HCT116 (cell line): ENCODE results near the gene C13orf46. TPM values are rescaled to one million over a fixed set of nuclear protein-coding genes. Genes with fewer than 3 reads are reported as not detected.

Source experiments
- ATAC-seq: fragments of 200-7000 bp; cut with Tn5 transposase; 2 replicates; pipeline ENCODE4 v1.9.1; 2020; ENCODE audit warnings: mild to moderate bottlenecking, moderate library complexity
- BruUV-seq: library from RNA; stranded (reverse); fragments of 400-500 nt; replicated peaks from 2 replicates; lab custom pipeline; 2021; lab: Mats Ljungman, UMichigan
- CTCF ChIA-PET: fragments of 300-600 bp; sonication (Branson Sonifier 250); formaldehyde crosslinking; loops from one replicate; lab custom pipeline; 2021; ENCODE audit warnings: antibody characterized with exemption; lab: Charles Lee
- POLR2A ChIA-PET: fragments of 300-600, 350-600 bp; sonication (Branson Sonifier 250); formaldehyde crosslinking; loops from one replicate; lab custom pipeline; 2021; ENCODE audit warnings: antibody characterized with exemption; lab: Charles Lee
- RAD21 ChIA-PET, 2 experiments: fragments of 300-600 bp; sonication (Branson Sonifier 250); formaldehyde crosslinking; loops; one replicate each; lab custom pipeline; 2023; ENCODE audit warnings: low total read pairs in 2 of 2; ENCODE audit not compliant: uncharacterized antibody in 2 of 2, unreplicated experiment in 2 of 2, low non-redundant PET in 1 of 2; lab: Charles Lee
- DNase-seq: peaks from one replicate; pipeline ENCODE4 v3.0.0-alpha.2; 2010; ENCODE audit warnings: low read depth, low spot score
- H2AFZ ChIP-seq: fragments of 200-600 bp; shearing (Covaris generic), sonication (generic); 2 replicates; pipeline ENCODE4 v1.6.1; 2017; ENCODE audit warnings: low read depth, mixed run types, mixed read lengths, antibody characterized with exemption, low read length; ENCODE audit not compliant: poor library complexity, severe bottlenecking
- H3K27ac ChIP-seq: 2 replicates; pipeline ENCODE4 v1.5.1; 2012; ENCODE audit warnings: low read depth, low read length
- H3K27me3 ChIP-seq: fragments of 200-600 bp; sonication (generic); 2 replicates; pipeline ENCODE4 v1.6.1; 2016; ENCODE audit warnings: mixed run types, low read length, mixed read lengths; ENCODE audit not compliant: insufficient read depth
- H3K36me3 ChIP-seq, 2 experiments: fragments of 200-500 bp in 1 of 2; fragments of 200-600 bp in 1 of 2; sonication (Bioruptor generic) in 1 of 2; sonication (generic) in 1 of 2; 2 replicates each; pipeline versions ENCODE4 v1.5.1 to v1.6.1; 2014 to 2016; ENCODE audit warnings: low read length in 2 of 2, inconsistent platforms in 1 of 2, mixed read lengths in 1 of 2, mixed run types in 1 of 2; ENCODE audit not compliant: insufficient read depth in 2 of 2, control insufficient read depth in 1 of 2
- H3K4me1 ChIP-seq, 2 experiments: fragments of 200-600 bp in 1 of 2; sonication (generic) in 1 of 2; 2 replicates each; pipeline versions ENCODE4 v1.5.1 to v1.6.1; 2012 to 2017; ENCODE audit warnings: low read length in 2 of 2, inconsistent platforms in 1 of 2, mild to moderate bottlenecking in 1 of 2, mixed read lengths in 1 of 2, mixed run types in 1 of 2, moderate library complexity in 1 of 2; ENCODE audit not compliant: insufficient read depth in 2 of 2, control insufficient read depth in 1 of 2
- H3K4me2 ChIP-seq: fragments of 200-600 bp; sonication (generic); 2 replicates; pipeline ENCODE4 v1.6.1; 2017; ENCODE audit warnings: mixed run types, low read length, mixed read lengths
- H3K4me3 ChIP-seq, 2 experiments: fragments of 200-600 bp in 1 of 2; sonication (generic) in 1 of 2; replicated peaks in 1 of 2; 2 replicates each; pipeline ENCODE4 v1.5.1; 2011 to 2016; ENCODE audit warnings: low read length in 2 of 2, control low read depth in 1 of 2, low read depth in 1 of 2, mild to moderate bottlenecking in 1 of 2, mixed read lengths in 1 of 2, mixed run types in 1 of 2
- H3K79me2 ChIP-seq: fragments of 200-600 bp; sonication (generic); 2 replicates; pipeline ENCODE4 v1.6.1; 2017; ENCODE audit warnings: mild to moderate bottlenecking, mixed run types, low read length, moderate library complexity, mixed read lengths; ENCODE audit not compliant: insufficient read depth
- H3K9ac ChIP-seq: fragments of 200-600 bp; sonication (generic); 2 replicates; pipeline ENCODE4 v1.6.1; 2016; ENCODE audit warnings: low read length, mixed read lengths
- H3K9me2 ChIP-seq: fragments of 200-600 bp; sonication (generic), shearing (Covaris generic); 2 replicates; pipeline ENCODE4 v1.6.1; 2017; ENCODE audit warnings: mixed run types, mild to moderate bottlenecking, moderate library complexity; ENCODE audit not compliant: insufficient read depth
- H3K9me3 ChIP-seq, 2 experiments: fragments of 200-500 bp in 1 of 2; fragments of 200-600 bp in 1 of 2; sonication (Bioruptor generic) in 1 of 2; sonication (generic) in 1 of 2; 2 replicates each; pipeline ENCODE4 v1.6.1; 2014 to 2017; ENCODE audit warnings: low read length in 2 of 2, mixed read lengths in 2 of 2, inconsistent platforms in 1 of 2, low read depth in 1 of 2, mild to moderate bottlenecking in 1 of 2, mixed run types in 1 of 2, moderate library complexity in 1 of 2; ENCODE audit not compliant: control insufficient read depth in 1 of 2, insufficient read depth in 1 of 2
- H4K20me1 ChIP-seq: fragments of 200-600 bp; sonication (generic), shearing (Covaris generic); 2 replicates; pipeline ENCODE4 v1.6.1; 2017; ENCODE audit warnings: mixed run types, mild to moderate bottlenecking, moderate library complexity; ENCODE audit not compliant: insufficient read depth
- ATF3 ChIP-seq: IDR thresholded peaks from 2 replicates; pipeline ENCODE4 v1.6.1; 2012
- CEBPB ChIP-seq: IDR thresholded peaks from 2 replicates; pipeline ENCODE4 v1.6.1; 2012; ENCODE audit warnings: low read depth
- ELF1 ChIP-seq: IDR thresholded peaks from 2 replicates; pipeline ENCODE4 v1.6.1; 2012; ENCODE audit warnings: low read depth, borderline replicate concordance
- EZH2 ChIP-seq: fragments of 200-600 bp; sonication (generic); IDR thresholded peaks from 2 replicates; pipeline ENCODE4 v1.6.1; 2017; ENCODE audit warnings: antibody characterized with exemption, mixed run types
- FOSL1 ChIP-seq: IDR thresholded peaks from 2 replicates; pipeline ENCODE4 v1.6.1; 2012; ENCODE audit warnings: low read depth
- JUND ChIP-seq: IDR thresholded peaks from 2 replicates; pipeline ENCODE4 v1.6.1; 2012
- MAX ChIP-seq: IDR thresholded peaks from 2 replicates; pipeline ENCODE4 v1.6.1; 2012
- POLR2A ChIP-seq: IDR thresholded peaks from 2 replicates; pipeline ENCODE4 v1.7.0; 2011; ENCODE audit warnings: borderline replicate concordance; ENCODE audit not compliant: insufficient read depth, insufficient read length; ENCODE audit errors: extremely low read depth
- POLR2AphosphoS5 ChIP-seq: IDR thresholded peaks from 2 replicates; pipeline ENCODE4 v1.6.1; 2011; ENCODE audit warnings: mild to moderate bottlenecking, low read depth, low read length, moderate library complexity
- RAD21 ChIP-seq: IDR thresholded peaks from 2 replicates; pipeline ENCODE4 v1.6.1; 2012; ENCODE audit warnings: low read depth, mild to moderate bottlenecking
- REST ChIP-seq: IDR thresholded peaks from 2 replicates; pipeline ENCODE4 v1.6.1; 2012; ENCODE audit warnings: low read depth
- SP1 ChIP-seq: IDR thresholded peaks from 2 replicates; pipeline ENCODE4 v1.6.1; 2012; ENCODE audit warnings: low read depth
- SRF ChIP-seq: IDR thresholded peaks from 2 replicates; pipeline ENCODE4 v1.6.1; 2012; ENCODE audit warnings: low read depth
- YY1 ChIP-seq: IDR thresholded peaks from 2 replicates; pipeline ENCODE4 v1.6.1; 2011; ENCODE audit warnings: low read length, low read depth, moderate library complexity, mild to moderate bottlenecking; ENCODE audit not compliant: insufficient replicate concordance; ENCODE audit errors: extremely low read depth
- ZBTB33 ChIP-seq: IDR thresholded peaks from 2 replicates; pipeline ENCODE4 v1.6.1; 2011; ENCODE audit warnings: mild to moderate bottlenecking, low read length, moderate library complexity; ENCODE audit not compliant: insufficient replicate concordance; ENCODE audit errors: extremely low read depth
- ZFX ChIP-seq: fragments of 450-650 bp; IDR thresholded peaks from 2 replicates; pipeline ENCODE4 v1.6.1; 2017
- intact Hi-C: fragments of 100-400 bp; cut with micrococcal nuclease; formaldehyde crosslinking; loops from 2 replicates; pipeline ENCODE4 v1.10.0; 2022
- total RNA-seq: library from RNA; stranded (reverse); gene quantifications from one replicate; pipeline ENCODE4 v1.2.1, GENCODE V29; 2021; ENCODE audit not compliant: unreplicated experiment

The C13orf46 gene
- total RNA-seq, 1 experiment from 2014 or later = 0.93 TPM

- TF ChIP-seq MAX (no peak), POLR2AphosphoS5 (no peak), FOSL1 (no peak), REST (no peak), YY1 (no peak)
Measured at GRCh38 chr13:113956571-113956970, 17.3 kb downstream of the C13orf46 start (continued).

GRCh38 chr13:113955691-113956090 lies 18.2 kb downstream of the C13orf46 start:
- Histone ChIP-seq H3K36me3 (no peaks in the 10 kb centered on the region), H3K79me2 (no peaks in the 10 kb centered on the region), H3K9me2 (no peaks in the 10 kb centered on the region), H3K9ac (no peak overlapping the region), H3K4me1 (peaks cover 0 to 9% of the 10 kb centered on the region in 2 experiments; a peak in 3 of 4 replicates), H3K27me3 (no peaks in the 10 kb centered on the region), H4K20me1 (no peaks in the 10 kb centered on the region), H3K4me3 (no peak overlapping the region), H2AFZ (no peak overlapping the region), H3K4me2 (no peak overlapping the region), H3K27ac (no peak overlapping the region), H3K9me3 (peaks cover 13 to 17% of the 10 kb centered on the region in 2 experiments; a peak in 3 of 4 replicates)
- CTCF ChIA-PET = no interaction called here
- intact Hi-C loops = loop anchor here (10.0 kb wide), 1 partner anchor 189 kb away; no protein-coding TSS in a partner anchor
- no peak for ATAC-seq
- no peak for DNase-seq
- RAD21 ChIA-PET = no interaction called here
- BruUV-seq = no TSS peak
- no peak for TF ChIP-seq RAD21
- no peak for TF ChIP-seq ATF3
- no peak for TF ChIP-seq JUND
- TF ChIP-seq CEBPB = no peak
- TF ChIP-seq SRF = no peak
- no peak for TF ChIP-seq ZBTB33
- TF ChIP-seq SP1 = no peak
- no peak for TF ChIP-seq ELF1
- TF ChIP-seq REST = no peak
- TF ChIP-seq EZH2 = no peak
- TF ChIP-seq FOSL1 = no peak
- no peak for TF ChIP-seq ZFX
- TF ChIP-seq YY1 = no peak
- no peak for TF ChIP-seq POLR2A
- POLR2A ChIA-PET = no interaction called here
